SH-SY5Y (cell line): ENCODE measurements around the gene CCDC92B.

Source experiments
- GATA2 ChIP-seq: IDR thresholded peaks from 2 replicates; pipeline ENCODE4 v1.6.1; 2011; ENCODE audit warnings: mild to moderate bottlenecking, low read depth, low read length
- GATA3 ChIP-seq: IDR thresholded peaks from 2 replicates; pipeline ENCODE4 v1.6.1; 2011; ENCODE audit warnings: low read depth, mild to moderate bottlenecking, low read length, moderate library complexity

GRCh38 chr17:2681650-2682049 lies 67.8 kb downstream of the CCDC92B start:
- no peak for TF ChIP-seq GATA3
- TF ChIP-seq GATA2: no peak
